Measurements from ENCODE around the gene VWA3A. TPM values are rescaled to one million over a fixed set of nuclear protein-coding genes. Genes with fewer than 3 reads are reported as not detected.

VWA3A gene
- total and polyA plus RNA-seq, 2 donors (not counting 3 experiments of a cell fraction or from before 2014, with no cell fraction given) = 0.12 to 0.84 TPM

DNA sequence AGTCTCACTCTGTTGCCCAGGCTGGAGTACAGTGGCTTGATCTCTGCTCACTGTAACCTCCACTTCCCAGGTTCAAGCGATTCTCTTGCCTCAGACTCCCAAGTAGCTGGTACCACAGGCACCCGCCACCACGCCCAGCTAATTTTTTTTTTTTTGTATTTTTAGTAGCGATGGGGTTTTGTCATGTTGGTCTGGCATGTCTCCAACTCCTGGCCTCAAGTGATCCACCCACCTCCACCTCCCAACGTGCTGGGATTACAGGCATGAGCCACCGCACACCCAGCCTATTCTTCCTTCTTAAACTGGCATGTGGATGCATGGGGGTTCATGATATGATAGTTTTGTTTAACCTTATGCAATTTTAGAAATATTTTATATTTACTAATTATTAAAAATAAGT, 39.4 kb upstream of the VWA3A start:
- intact Hi-C loops (cut with micrococcal nuclease) = no loop called here
- ChIA-PET CTCF (no interaction called here), POLR2A (no interaction called here)
- peaks cover 8% of the 10 kb centered on the region for H3K4me1 ChIP-seq (ENCODE audit: control insufficient read depth, extremely low read depth, insufficient read depth, low read length)
- no peaks in the 10 kb centered on the region for H3K9me3 ChIP-seq (replicated peaks; ENCODE audit: control insufficient read depth, insufficient read depth, low read length)
- no peak overlapping the region for H3K4me3 ChIP-seq (replicated peaks in 1 of 3; ENCODE audit: insufficient read depth in 1 of 3, low read depth in 1 of 3, low read length in 3 of 3)
- H3K79me2 ChIP-seq (ENCODE audit: control insufficient read depth, insufficient read depth, low read length) = peaks cover 79% of the 10 kb centered on the region
- BruUV-seq (replicated peaks) = no TSS peak
- H3K9me1 ChIP-seq (replicated peaks; ENCODE audit: control insufficient read depth, extremely low read depth, insufficient read depth, low read length) = no peaks in the 10 kb centered on the region
- DNase-seq (ENCODE audit: low read depth, low spot score) = no peak
- no peak overlapping the region for H3K4me2 ChIP-seq (ENCODE audit: insufficient read depth, low read length)
- H3K36me3 ChIP-seq (ENCODE audit: control insufficient read depth in 2 of 2, extremely low read depth in 1 of 2, insufficient read depth in 2 of 2, low read length in 2 of 2) = peaks cover 0 to 2% of the 10 kb centered on the region in 2 experiments
- dilution Hi-C loops (cut with MboI; ENCODE audit: extremely low pct_ligation_motif_present, low sequenced_read_pairs) = no loop called here
- no peaks in the 10 kb centered on the region for H3K27me3 ChIP-seq (ENCODE audit: control insufficient read depth in 2 of 2, insufficient read depth in 2 of 2, low read length in 2 of 2)
- FAIRE-seq = no peak
- H4K20me1 ChIP-seq (replicated peaks; ENCODE audit: control insufficient read depth, extremely low read depth, insufficient read depth, low read length) = no peaks in the 10 kb centered on the region
- H3K9ac ChIP-seq (replicated peaks; ENCODE audit: extremely low read depth, insufficient read depth, low read length) = no peak overlapping the region
- TF ChIP-seq MYC (IDR thresholded peaks at IDR 0.05; ENCODE audit: low read depth, low read length) (no peak), POLR2AphosphoS5 (IDR thresholded peaks at IDR 0.05; ENCODE audit: insufficient read depth, low read depth, low read length) (no peak), FOS (IDR thresholded peaks at IDR 0.05; ENCODE audit: borderline replicate concordance, insufficient read depth, low read length) (no peak), GATA2 (IDR thresholded peaks at IDR 0.05; ENCODE audit: insufficient read depth, insufficient read length, low read depth, low read length) (no peak), CTCF (IDR thresholded peaks at IDR 0.05; ENCODE audit: extremely low read depth in 1 of 2, insufficient read depth in 1 of 2, low read depth in 1 of 2, low read length in 2 of 2) (no peak), JUN (IDR thresholded peaks at IDR 0.05; ENCODE audit: borderline replicate concordance, insufficient read depth, insufficient read length, low read depth) (no peak), POLR2A (IDR thresholded peaks at IDR 0.05; ENCODE audit: low read depth, low read length) (no peak), EZH2 (IDR thresholded peaks at IDR 0.05; ENCODE audit: borderline replicate concordance, low read depth, low read length, severe bottlenecking) (no peak)
- TF ChIP-seq, protein P1, sequence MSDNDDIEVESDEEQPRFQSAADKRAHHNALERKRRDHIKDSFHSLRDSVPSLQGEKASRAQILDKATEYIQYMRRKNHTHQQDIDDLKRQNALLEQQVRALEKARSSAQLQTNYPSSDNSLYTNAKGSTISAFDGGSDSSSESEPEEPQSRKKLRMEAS (IDR thresholded peaks at IDR 0.05; ENCODE audit: insufficient read depth, insufficient read length) = no peak
- no peak overlapping the region for H3K27ac ChIP-seq (ENCODE audit: insufficient read depth, low read depth, low read length)
- H2AFZ ChIP-seq (ENCODE audit: low read depth, low read length) = no peak overlapping the region

Measured in endothelial cell of umbilical vein (primary cell).